Mesenchymal stem cell (in vitro differentiated cells and primary cell): ENCODE data around the gene AP1G1.

Experiments used
- DNase-seq: peaks from one replicate; pipeline ENCODE4 v3.0.0-alpha.2; 2013
- H2AFZ ChIP-seq: one replicate; pipeline ENCODE4 v1.6.1; 2013; ENCODE audit warnings: low read depth, mild to moderate bottlenecking, control low read depth, inconsistent platforms, low read length, moderate library complexity
- H2AK5ac ChIP-seq: 2 replicates; pipeline ENCODE4 v1.6.1; 2013; ENCODE audit warnings: low read length, moderate library complexity, mild to moderate bottlenecking, inconsistent platforms; ENCODE audit not compliant: severe bottlenecking
- H2BK120ac ChIP-seq: one replicate; pipeline ENCODE4 v1.6.1; 2013; ENCODE audit warnings: low read depth, mild to moderate bottlenecking, inconsistent platforms, low read length, moderate library complexity
- H2BK12ac ChIP-seq, 2 experiments: one replicate each; pipeline ENCODE4 v1.6.1; 2013; ENCODE audit warnings: inconsistent platforms in 2 of 2, low read length in 2 of 2, mild to moderate bottlenecking in 2 of 2, moderate library complexity in 2 of 2, control low read depth in 1 of 2
- H2BK15ac ChIP-seq: one replicate; pipeline ENCODE4 v1.6.1; 2013; ENCODE audit warnings: mild to moderate bottlenecking, low read depth, inconsistent platforms; ENCODE audit not compliant: poor library complexity, severe bottlenecking
- H2BK5ac ChIP-seq: 2 replicates; pipeline ENCODE4 v1.6.1; 2013; ENCODE audit warnings: low read depth, mild to moderate bottlenecking, low read length, control low read depth, inconsistent platforms; ENCODE audit not compliant: poor library complexity, severe bottlenecking
- H3K14ac ChIP-seq, 2 experiments: one replicate each; pipeline ENCODE4 v1.6.1; 2013; ENCODE audit warnings: inconsistent platforms in 2 of 2, low read length in 2 of 2, control low read depth in 1 of 2, mild to moderate bottlenecking in 1 of 2, moderate library complexity in 1 of 2
- H3K18ac ChIP-seq, 2 experiments: one replicate each; pipeline ENCODE4 v1.6.1; 2013; ENCODE audit warnings: inconsistent platforms in 2 of 2, low read length in 2 of 2, control low read depth in 1 of 2, low read depth in 1 of 2, mild to moderate bottlenecking in 1 of 2
- H3K23ac ChIP-seq, 2 experiments: one replicate each; pipeline ENCODE4 v1.6.1; 2013; ENCODE audit warnings: inconsistent platforms in 2 of 2, low read length in 2 of 2, mild to moderate bottlenecking in 2 of 2, moderate library complexity in 2 of 2, control low read depth in 1 of 2
- H3K27ac ChIP-seq: 2 replicates; pipeline ENCODE4 v1.5.1; 2013; ENCODE audit warnings: mild to moderate bottlenecking, moderate library complexity, low read length, control low read depth, inconsistent platforms; ENCODE audit not compliant: poor library complexity, severe bottlenecking
- H3K27me3 ChIP-seq, 2 experiments: 2 replicates each; pipeline versions ENCODE4 v1.6.1 to v1.7.0; 2013; ENCODE audit warnings: low read length in 2 of 2, mild to moderate bottlenecking in 2 of 2, moderate library complexity in 2 of 2, control low read depth in 1 of 2, inconsistent platforms in 1 of 2; ENCODE audit not compliant: control insufficient read depth in 1 of 2, insufficient read depth in 1 of 2
- H3K36me3 ChIP-seq, 2 experiments: 2 replicates each; pipeline versions ENCODE4 v1.6.1 to v1.7.0; 2013; ENCODE audit warnings: low read length in 2 of 2, control low read depth in 1 of 2, inconsistent platforms in 1 of 2, low read depth in 1 of 2, mild to moderate bottlenecking in 1 of 2; ENCODE audit not compliant: insufficient read depth in 2 of 2, control insufficient read depth in 1 of 2
- H3K4ac ChIP-seq, 2 experiments: one replicate each; pipeline ENCODE4 v1.6.1; 2013; ENCODE audit warnings: inconsistent platforms in 2 of 2, low read length in 2 of 2, mild to moderate bottlenecking in 2 of 2, moderate library complexity in 2 of 2, control low read depth in 1 of 2, low read depth in 1 of 2
- H3K4me1 ChIP-seq: 2 replicates; pipeline ENCODE4 v1.6.1; 2013; ENCODE audit warnings: low read depth, low read length, control low read depth; ENCODE audit not compliant: control insufficient read depth, insufficient read depth
- H3K4me2 ChIP-seq: 2 replicates; pipeline ENCODE4 v1.6.1; 2013; ENCODE audit warnings: low read length, mild to moderate bottlenecking, inconsistent platforms; ENCODE audit not compliant: poor library complexity, severe bottlenecking
- H3K4me3 ChIP-seq, 2 experiments: 2 replicates each; pipeline versions ENCODE4 v1.5.1 to v1.7.0; 2013; ENCODE audit warnings: low read length in 2 of 2, mild to moderate bottlenecking in 2 of 2, control low read depth in 1 of 2, low read depth in 1 of 2; ENCODE audit not compliant: insufficient read depth in 1 of 2
- H3K79me1 ChIP-seq: replicated peaks from 2 replicates; pipeline ENCODE4 v1.6.1; 2013; ENCODE audit warnings: mild to moderate bottlenecking, control low read depth, low read length, inconsistent platforms; ENCODE audit not compliant: poor library complexity, severe bottlenecking
- H3K9ac ChIP-seq: 2 replicates; pipeline ENCODE4 v1.7.0; 2013; ENCODE audit warnings: mild to moderate bottlenecking, low read length, moderate library complexity
- H3K9me3 ChIP-seq: 2 replicates; pipeline ENCODE4 v1.7.0; 2013; ENCODE audit warnings: mild to moderate bottlenecking, low read length; ENCODE audit not compliant: control insufficient read depth
- H4K8ac ChIP-seq: one replicate; pipeline ENCODE4 v1.6.1; 2013; ENCODE audit warnings: inconsistent platforms, mild to moderate bottlenecking, low read length, moderate library complexity
- H4K91ac ChIP-seq: one replicate; pipeline ENCODE4 v1.6.1; 2013; ENCODE audit warnings: mild to moderate bottlenecking, low read length, inconsistent platforms
- WGBS: methylation state at CpG from one replicate; pipeline ENCODE4 v1.1.7; 2013; ENCODE audit warnings: mixed read lengths; 5-methylcytosine and 5-hydroxymethylcytosine counted together

AP1G1 gene

DNA sequence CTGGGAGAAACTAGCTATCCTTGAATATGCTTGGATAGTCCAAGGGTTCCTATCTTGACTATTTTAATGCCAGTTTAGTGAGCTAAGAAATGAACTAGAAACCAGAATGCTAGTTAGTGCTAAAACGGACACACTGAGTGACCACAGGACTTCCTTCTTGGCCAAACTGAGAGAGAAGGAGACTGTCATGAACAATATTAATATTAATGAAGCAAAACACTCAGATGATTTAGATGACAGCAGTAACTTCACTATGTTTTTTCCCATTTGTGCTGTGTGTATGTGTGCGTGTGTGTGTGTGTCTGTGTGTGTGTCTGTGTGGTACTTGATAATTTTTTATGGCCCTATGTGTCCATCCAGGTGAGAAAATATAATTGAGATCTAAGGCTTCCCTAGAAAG is 34.9 kb upstream of the AP1G1 start:
- no peak for DNase-seq
- H3K27me3 ChIP-seq: no peaks in the 10 kb centered on the region
- H3K9me3 ChIP-seq: no peaks in the 10 kb centered on the region
- no peak overlapping the region for H3K4me3 ChIP-seq
- H3K4me1 ChIP-seq: peaks cover 5% of the 10 kb centered on the region
- no peak overlapping the region for H3K27ac ChIP-seq
- no peak overlapping the region for H2BK12ac ChIP-seq
- H3K79me1 ChIP-seq: peaks cover 7% of the 10 kb centered on the region
- no peak overlapping the region for H3K14ac ChIP-seq
- H2BK5ac ChIP-seq: no peak overlapping the region
- no peak overlapping the region for H4K8ac ChIP-seq
- H2AK5ac ChIP-seq: no peak overlapping the region
- no peak overlapping the region for H3K18ac ChIP-seq
- H3K4ac ChIP-seq: no peak overlapping the region
- no peak overlapping the region for H2BK120ac ChIP-seq
- H3K4me2 ChIP-seq: no peak overlapping the region
- no peak overlapping the region for H4K91ac ChIP-seq
- peaks cover 0 to 10% of the 10 kb centered on the region in 2 experiments for H3K36me3 ChIP-seq
- no peak overlapping the region for H2BK15ac ChIP-seq
- WGBS: 88% methylated on average over 2 of the region's 2 CpGs
- no peak overlapping the region for H3K9ac ChIP-seq
- no peak overlapping the region for H3K23ac ChIP-seq
- no peak overlapping the region for H2AFZ ChIP-seq

DNA sequence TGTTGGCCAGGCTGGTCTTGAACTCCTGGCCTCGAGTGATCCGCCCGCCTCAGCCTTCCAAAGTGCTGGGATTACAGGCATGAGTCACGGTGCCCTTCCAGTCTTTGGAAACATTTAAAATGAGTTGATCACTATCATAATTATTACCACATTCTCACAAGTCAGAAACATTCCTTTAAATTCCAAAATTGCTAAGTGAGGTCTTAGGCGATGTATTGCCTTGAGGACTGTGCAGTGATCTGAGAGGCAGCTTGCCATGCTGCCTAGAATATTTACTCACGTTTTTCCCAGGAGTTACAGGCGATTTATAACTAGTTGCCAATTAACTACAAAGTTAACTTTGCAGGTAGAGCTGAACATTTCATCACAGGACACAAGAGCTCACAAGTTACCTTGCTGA is 31.4 kb upstream of the AP1G1 start:
- no peak overlapping the region for H3K14ac ChIP-seq

DNA sequence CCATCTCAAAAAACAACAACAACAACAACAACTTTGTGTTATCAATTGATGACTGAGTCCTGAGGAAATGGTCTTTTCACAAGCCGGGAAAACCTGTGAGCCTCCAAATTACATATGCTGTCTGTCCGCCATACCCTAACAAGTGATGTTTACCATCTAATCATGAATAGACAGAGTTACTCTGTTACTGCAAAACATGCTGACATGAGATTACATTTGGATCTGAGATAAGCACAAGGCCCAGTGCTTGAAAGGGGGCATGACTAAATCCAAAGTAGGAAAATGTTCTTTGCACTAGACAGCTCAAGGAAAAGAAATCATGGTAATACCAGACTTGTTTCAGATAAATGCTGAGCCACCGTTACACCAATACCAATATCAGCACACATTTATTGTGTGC is 28.5 kb upstream of the AP1G1 start:
- no peak overlapping the region for H2BK15ac ChIP-seq
- no peak overlapping the region for H2AFZ ChIP-seq
- H3K4ac ChIP-seq: no peak overlapping the region
- no peak overlapping the region for H2AK5ac ChIP-seq
- 90% methylated on average over 2 of the region's 3 CpGs for WGBS
- no peak overlapping the region for H3K23ac ChIP-seq
- H3K4me1 ChIP-seq: peaks cover 2% of the 10 kb centered on the region
- H4K8ac ChIP-seq: no peak overlapping the region
- no peak overlapping the region for H4K91ac ChIP-seq
- H2BK120ac ChIP-seq: no peak overlapping the region
- no peak overlapping the region for H3K18ac ChIP-seq
- no peak overlapping the region for H3K9ac ChIP-seq
- H3K4me3 ChIP-seq: no peak overlapping the region
- no peak for DNase-seq
- no peaks in the 10 kb centered on the region for H3K9me3 ChIP-seq
- H3K4me2 ChIP-seq: no peak overlapping the region
- no peaks in the 10 kb centered on the region for H3K36me3 ChIP-seq
- H2BK12ac ChIP-seq: no peak overlapping the region
- no peaks in the 10 kb centered on the region for H3K79me1 ChIP-seq
- no peak overlapping the region for H3K27ac ChIP-seq
- H2BK5ac ChIP-seq: no peak overlapping the region
- H3K27me3 ChIP-seq: no peaks in the 10 kb centered on the region
- H3K14ac ChIP-seq: no peak overlapping the region

More for the DNA sequence above, 31.4 kb upstream of the AP1G1 start:
- Histone ChIP-seq H3K9ac (no peak overlapping the region), H2BK5ac (no peak overlapping the region), H4K91ac (no peak overlapping the region), H3K79me1 (no peaks in the 10 kb centered on the region), H3K4me3 (no peak overlapping the region), H3K27ac (no peak overlapping the region), H3K18ac (no peak overlapping the region), H2BK12ac (no peak overlapping the region), H3K4ac (no peak overlapping the region), H2BK15ac (no peak overlapping the region), H3K9me3 (no peaks in the 10 kb centered on the region), H2AFZ (no peak overlapping the region), H2BK120ac (no peak overlapping the region), H2AK5ac (no peak overlapping the region), H3K23ac (no peak overlapping the region), H3K4me1 (peaks cover 4% of the 10 kb centered on the region), H3K4me2 (no peak overlapping the region), H4K8ac (no peak overlapping the region), H3K36me3 (no peaks in the 10 kb centered on the region), H3K27me3 (no peaks in the 10 kb centered on the region)
- 73% methylated on average over 7 of the region's 7 CpGs for WGBS
- DNase-seq: no peak

DNA sequence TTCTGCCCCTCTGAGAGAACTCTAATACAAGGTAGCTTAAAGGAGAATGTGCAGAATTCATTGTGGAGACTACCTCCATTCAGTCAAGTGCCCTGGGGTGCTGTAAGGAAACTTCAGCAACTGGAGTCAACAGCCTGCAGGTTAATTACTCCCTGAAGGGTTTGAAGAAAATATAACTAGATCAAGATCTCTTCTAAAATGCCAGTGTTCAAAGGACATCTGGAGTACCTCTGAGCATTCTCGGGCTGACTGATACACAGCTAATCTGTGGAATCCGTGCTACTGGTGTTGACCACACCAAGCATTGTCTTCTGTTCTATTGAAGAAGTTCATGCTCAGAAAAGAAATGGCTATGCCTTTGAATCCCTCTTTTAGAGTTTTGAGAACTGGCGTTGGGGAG is 25.7 kb upstream of the AP1G1 start:
- Histone ChIP-seq H3K4me2 (no peak overlapping the region), H3K4me3 (no peak overlapping the region), H3K4me1 (no peaks in the 10 kb centered on the region), H2AFZ (no peak overlapping the region), H2BK5ac (no peak overlapping the region), H2BK12ac (no peak overlapping the region), H3K14ac (no peak overlapping the region), H2BK15ac (no peak overlapping the region), H2BK120ac (no peak overlapping the region), H3K9ac (no peak overlapping the region), H2AK5ac (no peak overlapping the region), H3K4ac (no peak overlapping the region), H3K36me3 (no peaks in the 10 kb centered on the region), H3K9me3 (no peaks in the 10 kb centered on the region), H3K79me1 (no peaks in the 10 kb centered on the region), H3K27ac (no peak overlapping the region), H4K91ac (no peak overlapping the region), H3K18ac (no peak overlapping the region), H3K23ac (no peak overlapping the region), H4K8ac (no peak overlapping the region), H3K27me3 (no peaks in the 10 kb centered on the region)
- WGBS: 96% methylated on average over 3 of the region's 3 CpGs
- DNase-seq: no peak
